WERI-Rb-1 (cell line): Measurements from ENCODE around the gene RAPGEF4.

Source experiments
- DNase-seq: peaks from one replicate; pipeline ENCODE4 v3.0.0-alpha.2; 2020
- H3K27ac ChIP-seq: fragments of 250-450 bp; sonication (Bioruptor Pico); 2 replicates; pipeline ENCODE4 v1.5.1; 2020; ENCODE audit warnings: mild to moderate bottlenecking, moderate library complexity
- H3K27me3 ChIP-seq: fragments of 250-450 bp; sonication (Bioruptor Pico); 2 replicates; pipeline ENCODE4 v1.5.1; 2021; ENCODE audit warnings: mild to moderate bottlenecking, low read depth, moderate library complexity; ENCODE audit not compliant: insufficient read depth, severe bottlenecking
- H3K36me3 ChIP-seq: fragments of 250-450 bp; sonication (Bioruptor Pico); 2 replicates; pipeline ENCODE4 v1.5.1; 2020; ENCODE audit warnings: mild to moderate bottlenecking, moderate library complexity
- H3K4me3 ChIP-seq: 2 replicates; pipeline ENCODE4 v1.5.1; 2011; ENCODE audit warnings: low read depth, mild to moderate bottlenecking, control low read depth, low read length
- H3K9me3 ChIP-seq: fragments of 250-450 bp; sonication (Bioruptor Pico); 2 replicates; pipeline ENCODE4 v1.5.1; 2021; ENCODE audit warnings: mild to moderate bottlenecking, moderate library complexity; ENCODE audit not compliant: severe bottlenecking
- TF ChIP-seq, protein P1 (sequence below): IDR thresholded peaks from 2 replicates; pipeline ENCODE4 v1.5.1; 2011; ENCODE audit warnings: low read depth, mild to moderate bottlenecking, control low read depth, inconsistent platforms, low read length

Gene RAPGEF4

DNA sequence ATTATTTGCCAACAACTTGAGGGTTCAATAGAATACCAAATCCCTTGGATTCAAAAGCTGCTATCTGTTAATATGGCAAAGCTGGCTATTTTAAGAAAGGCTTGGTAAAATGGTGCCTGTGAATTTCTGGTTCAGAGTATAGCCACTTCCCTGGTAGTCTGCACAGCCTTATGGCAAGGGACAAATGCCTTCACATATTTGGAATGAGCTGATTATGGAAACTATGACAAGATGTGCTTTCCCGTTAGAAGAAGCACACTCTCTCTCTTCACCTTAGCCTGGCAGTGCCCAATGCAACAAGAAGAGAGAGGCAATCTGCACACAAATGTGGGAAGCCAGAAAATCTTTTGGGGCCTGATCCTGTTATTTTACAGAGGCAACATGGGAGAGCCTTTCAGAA lies 292.5 kb downstream of the RAPGEF4 start:
- TF ChIP-seq, protein P1, sequence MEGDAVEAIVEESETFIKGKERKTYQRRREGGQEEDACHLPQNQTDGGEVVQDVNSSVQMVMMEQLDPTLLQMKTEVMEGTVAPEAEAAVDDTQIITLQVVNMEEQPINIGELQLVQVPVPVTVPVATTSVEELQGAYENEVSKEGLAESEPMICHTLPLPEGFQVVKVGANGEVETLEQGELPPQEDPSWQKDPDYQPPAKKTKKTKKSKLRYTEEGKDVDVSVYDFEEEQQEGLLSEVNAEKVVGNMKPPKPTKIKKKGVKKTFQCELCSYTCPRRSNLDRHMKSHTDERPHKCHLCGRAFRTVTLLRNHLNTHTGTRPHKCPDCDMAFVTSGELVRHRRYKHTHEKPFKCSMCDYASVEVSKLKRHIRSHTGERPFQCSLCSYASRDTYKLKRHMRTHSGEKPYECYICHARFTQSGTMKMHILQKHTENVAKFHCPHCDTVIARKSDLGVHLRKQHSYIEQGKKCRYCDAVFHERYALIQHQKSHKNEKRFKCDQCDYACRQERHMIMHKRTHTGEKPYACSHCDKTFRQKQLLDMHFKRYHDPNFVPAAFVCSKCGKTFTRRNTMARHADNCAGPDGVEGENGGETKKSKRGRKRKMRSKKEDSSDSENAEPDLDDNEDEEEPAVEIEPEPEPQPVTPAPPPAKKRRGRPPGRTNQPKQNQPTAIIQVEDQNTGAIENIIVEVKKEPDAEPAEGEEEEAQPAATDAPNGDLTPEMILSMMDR: no peak
- no peaks in the 10 kb centered on the region for H3K27me3 ChIP-seq
- no peaks in the 10 kb centered on the region for H3K9me3 ChIP-seq
- DNase-seq: no peak
- H3K36me3 ChIP-seq: no peaks in the 10 kb centered on the region
- H3K4me3 ChIP-seq: no peak overlapping the region
- no peak overlapping the region for H3K27ac ChIP-seq

DNA sequence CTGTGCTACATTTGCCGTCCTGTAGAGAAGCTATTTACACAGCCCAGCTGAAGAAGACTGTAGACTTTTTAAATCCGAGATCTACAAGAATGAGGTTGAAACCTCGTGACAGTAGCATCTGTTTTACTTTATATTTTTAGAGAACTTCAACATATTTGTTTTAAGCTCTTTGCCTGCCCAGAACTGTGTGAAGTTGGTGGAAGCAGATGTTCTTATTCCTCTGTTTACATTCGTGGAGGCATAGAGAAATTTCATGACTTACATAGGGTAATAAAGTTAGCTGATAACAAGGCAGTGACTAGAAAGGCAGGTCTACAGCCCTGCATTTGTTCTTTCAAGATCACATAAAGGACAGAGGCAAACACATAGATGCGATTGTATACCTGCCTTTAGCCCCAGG lies 293.0 kb downstream of the RAPGEF4 start:
- Histone ChIP-seq H3K27ac (no peak overlapping the region), H3K4me3 (no peak overlapping the region), H3K27me3 (no peaks in the 10 kb centered on the region), H3K9me3 (no peaks in the 10 kb centered on the region), H3K36me3 (no peaks in the 10 kb centered on the region)
- DNase-seq: no peak
- TF ChIP-seq, protein P1: no peak

DNA sequence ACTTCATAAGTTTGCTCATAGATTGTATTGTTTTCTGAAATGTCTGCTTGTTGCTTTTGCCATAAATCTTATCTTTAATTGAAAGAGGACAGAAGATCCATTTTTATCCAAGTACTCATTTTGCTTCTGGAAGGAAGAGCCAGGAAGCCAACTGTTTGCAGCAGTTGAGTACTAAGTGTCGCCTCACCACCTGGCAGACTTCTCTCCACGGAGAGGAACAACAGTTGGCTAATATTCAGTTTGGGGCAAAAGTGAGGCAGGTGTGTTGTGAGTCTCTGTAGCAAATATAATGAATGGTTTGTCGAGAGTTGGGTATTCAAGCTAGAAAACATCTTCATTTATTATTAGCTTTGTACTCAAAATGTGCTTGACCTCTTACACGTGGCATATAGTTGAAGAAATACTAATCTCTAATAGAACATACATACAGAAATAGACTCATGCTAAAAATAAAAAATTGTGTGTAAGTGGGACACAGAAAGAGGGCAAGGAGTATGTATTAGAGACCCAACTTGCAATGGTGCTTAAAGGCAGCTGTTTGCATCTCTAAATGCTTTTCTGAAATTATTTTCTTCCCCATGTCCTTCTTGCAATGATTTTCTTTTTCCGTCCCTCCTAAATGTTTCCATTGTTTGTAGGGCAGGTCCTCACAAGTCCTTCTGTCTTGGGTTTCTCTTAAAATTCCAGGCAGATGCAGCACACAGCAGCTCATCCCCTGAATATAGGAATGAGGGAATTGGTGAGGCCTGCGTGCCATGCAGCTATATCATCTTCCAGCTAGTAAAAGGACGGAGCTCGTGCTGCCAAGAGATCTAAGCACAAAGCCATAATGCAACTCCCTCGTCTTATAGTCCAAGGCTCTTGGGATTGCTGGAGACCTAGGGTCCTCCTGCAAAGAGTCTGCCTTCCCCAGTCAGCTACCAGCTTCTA lies 295.2 kb downstream of the RAPGEF4 start:
- no peaks in the 10 kb centered on the region for H3K36me3 ChIP-seq
- H3K4me3 ChIP-seq: no peak overlapping the region
- H3K27ac ChIP-seq: no peak overlapping the region
- H3K9me3 ChIP-seq: no peaks in the 10 kb centered on the region
- no peak for DNase-seq
- TF ChIP-seq, protein P1: no peak
- H3K27me3 ChIP-seq: no peaks in the 10 kb centered on the region

DNA sequence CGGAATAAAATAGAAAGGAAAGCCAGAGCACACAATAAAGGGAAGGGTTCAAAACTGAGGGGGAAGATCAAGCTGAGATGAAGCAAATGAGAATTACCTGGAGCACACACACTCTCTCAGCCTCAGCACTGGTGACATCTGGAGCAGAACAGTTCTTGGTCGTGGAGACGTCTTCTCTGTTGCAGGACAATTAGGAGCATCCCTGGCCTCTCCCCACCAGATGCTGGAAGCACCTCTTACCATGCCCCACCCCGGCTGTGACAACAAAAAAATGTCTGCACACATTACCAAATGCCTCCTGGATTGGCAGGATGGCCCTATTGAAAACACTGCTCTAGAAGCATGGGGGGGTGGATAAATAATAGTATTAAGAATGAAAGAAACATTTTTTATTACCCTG lies 296.4 kb downstream of the RAPGEF4 start:
- TF ChIP-seq, protein P1: no peak
- no peak for DNase-seq
- H3K4me3 ChIP-seq: no peak overlapping the region
- no peaks in the 10 kb centered on the region for H3K36me3 ChIP-seq
- H3K27me3 ChIP-seq: no peaks in the 10 kb centered on the region
- H3K27ac ChIP-seq: no peak overlapping the region
- H3K9me3 ChIP-seq: no peaks in the 10 kb centered on the region

DNA sequence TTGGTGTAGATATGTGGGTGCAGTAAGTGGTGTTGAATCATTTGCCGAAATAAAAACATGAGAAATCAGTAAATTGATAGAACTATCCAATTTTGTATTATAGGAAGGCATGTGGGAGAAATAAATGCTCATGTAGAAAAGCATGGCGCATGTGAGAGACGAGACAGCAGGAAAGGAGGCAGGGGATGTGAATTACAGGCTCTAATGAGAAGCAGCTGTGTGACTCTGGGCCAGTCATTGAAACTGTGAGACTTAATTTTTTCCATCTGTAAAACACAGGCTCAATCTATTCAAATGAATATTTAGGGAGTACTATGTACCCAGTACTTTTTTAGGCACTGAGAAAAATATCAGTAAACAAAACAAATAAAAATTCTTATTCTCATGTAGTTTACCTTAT lies 297.4 kb downstream of the RAPGEF4 start:
- DNase-seq: no peak
- Histone ChIP-seq H3K27me3 (no peaks in the 10 kb centered on the region), H3K36me3 (no peaks in the 10 kb centered on the region), H3K4me3 (no peak overlapping the region), H3K9me3 (no peaks in the 10 kb centered on the region), H3K27ac (no peak overlapping the region)
- TF ChIP-seq, protein P1: no peak
